NCI-H446 (cell line): Measurements from ENCODE around the gene RTL3.
"Not testable (repeated sequence)": the region's sequence is repeated elsewhere in the genome, so short reads cannot be mapped to it uniquely, and the experiment has no call there.

ENCODE experiments used
- DNase-seq, 2 experiments: peaks; one replicate each; lab custom pipeline; 2025; lab: John Stamatoyannopoulos, UW

Gene RTL3, protein sequence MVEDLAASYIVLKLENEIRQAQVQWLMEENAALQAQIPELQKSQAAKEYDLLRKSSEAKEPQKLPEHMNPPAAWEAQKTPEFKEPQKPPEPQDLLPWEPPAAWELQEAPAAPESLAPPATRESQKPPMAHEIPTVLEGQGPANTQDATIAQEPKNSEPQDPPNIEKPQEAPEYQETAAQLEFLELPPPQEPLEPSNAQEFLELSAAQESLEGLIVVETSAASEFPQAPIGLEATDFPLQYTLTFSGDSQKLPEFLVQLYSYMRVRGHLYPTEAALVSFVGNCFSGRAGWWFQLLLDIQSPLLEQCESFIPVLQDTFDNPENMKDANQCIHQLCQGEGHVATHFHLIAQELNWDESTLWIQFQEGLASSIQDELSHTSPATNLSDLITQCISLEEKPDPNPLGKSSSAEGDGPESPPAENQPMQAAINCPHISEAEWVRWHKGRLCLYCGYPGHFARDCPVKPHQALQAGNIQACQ

DNA sequence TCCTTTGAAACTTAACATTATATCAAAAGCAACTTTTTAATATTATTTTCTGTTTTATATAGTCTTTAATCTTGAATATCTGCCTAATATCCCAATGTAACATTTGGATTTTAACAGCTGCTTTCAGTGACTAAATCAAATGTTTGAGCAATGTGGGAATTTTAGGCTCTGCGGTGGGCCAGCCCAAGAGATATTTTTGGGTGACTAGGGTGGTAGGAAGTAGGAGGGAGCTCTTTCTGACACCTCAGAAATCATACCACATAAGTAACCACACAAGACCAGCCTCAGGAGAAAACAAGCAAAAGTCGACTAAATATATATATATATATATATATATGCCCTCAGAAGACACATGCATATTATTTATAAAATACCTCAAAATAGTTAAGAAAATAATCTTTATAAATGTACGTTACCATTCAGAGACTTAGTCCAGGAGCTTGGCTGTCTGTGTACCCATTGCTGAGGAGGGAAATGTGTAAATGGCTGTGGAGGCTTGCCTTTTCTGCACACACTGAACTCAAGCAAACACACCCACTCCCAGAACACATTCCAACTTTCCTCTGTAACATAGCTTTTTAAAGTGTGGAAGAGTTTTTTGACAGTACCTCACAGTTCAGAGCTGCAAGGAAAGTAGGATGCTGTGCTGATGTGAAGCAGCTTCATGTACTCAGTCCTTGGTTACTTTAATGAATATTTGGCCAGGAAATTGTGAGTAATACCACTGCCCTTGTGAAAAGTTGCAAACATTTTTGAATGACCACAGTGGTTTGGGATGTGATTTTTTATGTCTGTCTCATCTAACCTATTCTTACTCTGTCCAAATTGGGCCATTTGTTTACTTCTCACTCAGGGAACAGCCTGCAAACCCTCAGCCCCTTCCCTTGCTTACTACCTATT, at the start of gene RTL3:
TSS of gene RTL3 (minus strand) at position 484 of the 900 bp plus-strand sequence. CDS start 908 bp downstream, outside the sequence.
- DNase-seq: no peak

- DNase-seq: no peak
These were observed 49.7 kb upstream of the RTL3 start for GRCh38 chrX:78708816-78709215.

- DNase-seq: peak in 1 of 2 experiments; percentile 1
These were observed 49.1 kb upstream of the RTL3 start for GRCh38 chrX:78708262-78708661.

DNA sequence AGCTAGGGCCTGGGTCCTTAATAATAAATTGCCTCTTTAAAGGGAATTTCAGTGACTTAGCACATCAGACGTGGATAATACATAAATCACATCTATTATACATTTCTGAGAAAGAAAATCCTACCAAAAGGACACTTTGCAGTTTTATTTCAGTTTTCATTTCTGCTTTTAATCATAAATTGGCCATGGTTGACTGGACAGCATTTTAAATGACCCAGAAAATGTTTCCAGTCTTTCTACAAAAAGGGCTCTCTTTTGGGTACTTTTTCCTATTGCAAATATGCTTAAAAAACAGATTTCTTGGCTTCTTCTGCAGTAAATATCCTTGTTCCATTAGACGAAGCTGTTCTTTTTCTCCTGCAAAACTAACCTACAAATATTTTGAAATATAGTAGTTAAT, 46.9 kb upstream of the RTL3 start:
- DNase-seq: no peak

DNA sequence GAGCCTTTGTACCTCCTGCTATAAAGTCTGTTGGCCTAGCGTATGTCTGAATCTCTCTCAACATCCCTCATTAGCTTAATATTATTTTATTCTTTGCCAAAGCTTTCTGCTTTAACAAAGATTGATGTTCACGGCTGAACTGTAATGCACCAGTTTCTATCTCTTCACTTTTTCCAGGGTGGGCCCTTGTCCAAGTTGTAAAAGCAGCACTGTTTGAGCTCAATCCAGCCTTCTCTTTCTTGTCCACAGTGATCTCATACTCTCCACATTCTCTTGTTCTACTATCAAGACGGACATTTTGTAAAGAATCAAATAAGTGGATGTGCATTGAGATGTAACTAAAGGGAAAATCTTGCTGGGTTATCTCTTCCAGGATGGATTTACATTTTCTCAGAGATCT, 34.4 kb upstream of the RTL3 start:
- no peak for DNase-seq

- no peak for DNase-seq
These were observed 33.9 kb upstream of the RTL3 start for GRCh38 chrX:78693012-78693411.

DNA sequence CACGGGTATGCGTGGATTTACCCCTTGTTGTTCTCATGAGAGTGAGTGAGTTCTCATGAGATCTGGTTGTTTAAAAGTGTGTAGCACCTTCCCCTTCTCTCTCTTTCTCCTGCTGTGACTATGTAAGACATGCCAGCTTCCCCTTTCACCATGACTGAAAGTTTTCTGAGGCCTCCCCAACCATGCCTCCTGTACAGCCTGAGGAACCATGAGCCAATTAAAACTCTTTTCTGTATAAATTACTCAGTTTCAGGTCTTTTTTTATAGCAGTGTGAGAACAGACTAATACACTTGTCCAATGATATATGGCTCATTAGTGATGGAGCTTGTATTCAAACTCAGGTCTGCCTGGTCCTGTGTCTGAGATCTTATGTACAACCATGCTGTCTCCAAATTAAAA, 28.5 kb upstream of the RTL3 start:
- DNase-seq: no peak

DNA sequence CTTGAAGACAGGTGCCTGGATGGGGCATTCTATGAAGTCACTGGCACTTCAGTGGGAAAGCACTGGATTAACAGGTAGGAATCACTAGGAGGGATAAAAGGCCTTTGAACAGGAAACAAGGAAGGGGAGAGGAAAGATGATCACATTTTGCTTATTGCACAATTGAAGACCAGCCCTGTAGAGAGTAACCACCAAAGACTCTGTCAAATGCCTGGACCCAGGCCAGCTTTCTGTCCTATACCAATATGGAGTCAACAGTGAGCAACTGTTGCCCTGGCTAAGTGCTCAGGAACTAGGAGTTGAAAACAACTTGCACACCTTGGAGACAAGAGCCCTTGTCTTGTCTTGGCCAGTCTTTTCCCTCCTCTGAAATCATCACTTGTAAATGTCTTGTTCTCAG, 14.1 kb upstream of the RTL3 start:
- DNase-seq: no peak

DNA sequence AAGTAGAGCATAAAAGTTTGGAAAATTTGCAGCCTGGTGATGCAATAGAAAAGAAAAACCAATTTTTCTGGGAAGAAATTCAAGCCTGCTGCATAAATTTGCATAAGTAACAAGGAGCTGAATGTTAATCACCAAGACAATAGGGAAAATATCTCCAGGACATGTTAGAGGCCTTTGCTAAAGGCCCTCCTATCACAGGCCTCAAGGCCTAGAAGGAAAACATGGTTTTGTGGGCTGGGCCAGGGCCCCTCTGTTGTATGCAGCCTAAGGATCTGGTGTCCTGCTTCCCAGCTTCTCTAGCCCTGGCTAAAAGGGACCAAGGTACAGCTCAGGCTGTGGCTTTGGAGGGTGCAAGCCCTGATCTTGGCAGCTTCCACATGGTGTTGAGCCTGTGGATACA, 6.2 kb upstream of the RTL3 start:
- no peak for DNase-seq

GRCh38 chrX:78661836-78662235, 2.7 kb upstream of the RTL3 start:
- DNase-seq: no peak

DNA sequence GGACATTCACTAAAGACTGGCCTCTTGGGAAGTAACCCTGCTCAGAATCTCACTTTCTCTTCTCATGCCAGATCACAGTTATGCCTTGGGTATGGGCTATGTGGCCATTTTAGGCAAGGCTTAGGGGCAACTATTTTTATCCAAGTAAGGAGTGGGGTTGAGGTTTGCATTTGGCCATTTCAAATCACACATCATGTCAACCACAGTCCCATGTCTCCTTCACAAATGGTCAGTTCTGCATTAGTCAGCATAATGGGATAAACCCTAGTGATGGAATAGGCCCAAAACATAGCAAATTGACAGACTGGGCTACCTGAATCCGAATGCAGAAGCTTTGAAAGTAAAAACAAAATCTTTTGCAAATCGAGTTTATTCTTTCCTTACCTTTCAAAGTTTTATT, 827 bp upstream of the RTL3 start:
- no peak for DNase-seq

DNA sequence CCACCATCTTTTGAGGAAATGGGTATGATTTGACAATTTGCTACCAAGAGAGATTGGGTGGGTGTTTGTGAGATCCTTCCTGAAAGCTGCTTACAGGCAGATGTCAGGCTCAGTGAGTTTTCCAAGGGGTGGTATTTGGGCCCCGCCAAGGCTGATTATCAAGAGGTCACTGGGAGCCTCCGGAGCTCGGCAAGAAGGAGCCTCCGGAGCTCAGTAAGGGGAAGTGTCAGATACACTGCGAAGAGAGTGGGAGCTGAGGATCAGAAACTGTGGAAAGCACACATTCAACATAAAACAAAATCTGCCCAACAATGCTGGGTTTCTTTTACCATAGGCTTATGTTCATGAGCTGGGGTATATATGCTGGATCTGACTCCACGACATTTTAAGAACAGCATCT, 714 bp downstream of the RTL3 start:
- no peak for DNase-seq

GRCh38 chrX:78655642-78656041, 3.5 kb downstream of the RTL3 start:
- no peak for DNase-seq

- DNase-seq: no peak
These were observed 5.9 kb downstream of the RTL3 start for GRCh38 chrX:78653118-78653822.

DNA sequence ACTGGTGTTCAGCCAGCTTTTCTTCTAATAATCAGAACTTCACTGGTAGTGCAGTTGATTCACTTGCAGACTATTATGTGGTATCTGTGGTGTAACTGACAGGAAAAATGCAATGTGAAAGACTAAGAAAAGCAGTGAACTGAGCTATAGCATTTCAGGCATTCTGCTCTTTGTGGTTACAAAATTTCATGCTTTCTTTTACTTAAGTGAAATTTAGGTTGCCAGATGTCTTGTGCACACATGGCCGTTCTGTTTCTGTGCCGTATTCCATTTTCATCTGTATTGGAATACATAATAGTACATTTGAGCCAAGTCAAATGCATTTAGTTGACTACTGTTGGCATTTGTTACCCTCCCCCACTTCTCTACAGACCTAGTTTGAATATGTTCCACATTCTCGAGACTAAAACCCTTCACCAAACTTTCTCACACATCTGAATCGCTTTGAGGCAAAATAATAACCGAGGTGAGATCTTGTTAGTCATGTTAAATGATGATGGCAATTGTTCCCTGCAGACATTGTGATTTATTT, 8.2 kb downstream of the RTL3 start:
- no peak for DNase-seq

- no peak for DNase-seq
These were observed 15.3 kb downstream of the RTL3 start for GRCh38 chrX:78643874-78644273.

GRCh38 chrX:78643096-78643495, 16.0 kb downstream of the RTL3 start:
- DNase-seq: no peak

- not testable (repeated sequence) for DNase-seq
These were observed 23.0 kb downstream of the RTL3 start for GRCh38 chrX:78636096-78636495.

GRCh38 chrX:78624962-78625909, 33.9 kb downstream of the RTL3 start:
- no peak for DNase-seq

GRCh38 chrX:78624426-78624825, 34.7 kb downstream of the RTL3 start:
- no peak for DNase-seq

DNA sequence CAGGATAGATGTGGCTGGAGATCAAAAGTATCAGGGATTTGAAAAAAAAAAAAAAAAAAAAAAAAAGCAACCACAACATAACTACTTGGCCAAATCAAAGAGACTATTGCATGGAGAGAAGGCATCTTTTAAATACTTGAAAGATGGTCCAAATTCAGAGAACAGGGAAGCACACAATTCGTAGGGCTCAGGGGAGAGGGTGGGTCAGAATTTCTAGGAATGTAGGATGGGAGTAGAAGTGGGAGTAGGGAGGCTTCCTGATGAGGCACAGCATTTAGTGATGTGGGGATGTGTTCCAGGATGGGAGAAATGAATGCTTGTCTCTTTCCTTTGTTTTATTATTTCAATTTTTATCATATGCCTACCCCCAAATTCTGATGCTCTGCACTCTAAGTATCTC, 36.3 kb downstream of the RTL3 start:
- DNase-seq: no peak
